ENCODE measurements around the gene LYPD5.

LYPD5 gene

DNA sequence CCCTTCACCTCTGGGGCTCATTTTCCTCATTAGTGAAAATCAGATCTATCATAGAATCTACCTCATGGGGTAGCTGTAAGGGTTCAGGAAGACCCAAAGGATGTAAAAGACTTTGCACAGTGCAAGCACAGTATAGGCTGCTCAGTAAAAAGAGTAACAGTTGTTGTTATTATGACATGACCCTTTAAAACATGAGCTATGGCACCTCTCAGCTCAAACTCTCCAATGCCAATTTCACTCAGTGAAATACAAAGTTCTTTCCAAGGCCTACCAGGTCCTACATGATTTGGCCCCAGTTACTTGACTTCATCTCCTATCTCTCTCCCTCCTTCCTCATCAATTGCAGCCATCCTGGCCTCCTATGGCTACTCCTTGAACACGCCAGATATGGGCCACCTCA is 52.3 kb downstream of the LYPD5 start:
- DNase-seq, result no peak

DNA sequence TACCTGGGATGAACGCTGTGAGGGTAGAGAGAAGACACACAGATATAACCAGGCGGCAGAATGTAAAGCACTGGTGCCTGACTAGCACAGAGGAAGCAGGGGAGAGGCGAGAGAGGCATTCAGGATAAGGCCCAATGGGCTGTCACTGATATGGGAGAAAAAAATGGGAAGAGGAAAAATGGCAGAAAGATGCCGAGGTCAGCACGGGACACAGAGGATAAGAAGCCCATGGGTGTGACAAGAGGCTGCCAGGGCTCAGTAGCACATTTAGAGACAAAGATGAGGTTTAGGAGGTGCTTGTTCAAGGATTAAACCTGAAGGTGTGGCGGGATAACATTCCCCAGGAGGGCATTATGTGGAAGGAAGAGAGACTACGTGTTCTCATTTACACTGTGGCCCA is 53.1 kb downstream of the LYPD5 start:
- no peak for DNase-seq

GRCh38 chr19:43748685-43749084 is 53.6 kb downstream of the LYPD5 start:
- no peak for DNase-seq

- no peak for DNase-seq
Observed at GRCh38 chr19:43748205-43748594, 54.0 kb downstream of the LYPD5 start.

DNA sequence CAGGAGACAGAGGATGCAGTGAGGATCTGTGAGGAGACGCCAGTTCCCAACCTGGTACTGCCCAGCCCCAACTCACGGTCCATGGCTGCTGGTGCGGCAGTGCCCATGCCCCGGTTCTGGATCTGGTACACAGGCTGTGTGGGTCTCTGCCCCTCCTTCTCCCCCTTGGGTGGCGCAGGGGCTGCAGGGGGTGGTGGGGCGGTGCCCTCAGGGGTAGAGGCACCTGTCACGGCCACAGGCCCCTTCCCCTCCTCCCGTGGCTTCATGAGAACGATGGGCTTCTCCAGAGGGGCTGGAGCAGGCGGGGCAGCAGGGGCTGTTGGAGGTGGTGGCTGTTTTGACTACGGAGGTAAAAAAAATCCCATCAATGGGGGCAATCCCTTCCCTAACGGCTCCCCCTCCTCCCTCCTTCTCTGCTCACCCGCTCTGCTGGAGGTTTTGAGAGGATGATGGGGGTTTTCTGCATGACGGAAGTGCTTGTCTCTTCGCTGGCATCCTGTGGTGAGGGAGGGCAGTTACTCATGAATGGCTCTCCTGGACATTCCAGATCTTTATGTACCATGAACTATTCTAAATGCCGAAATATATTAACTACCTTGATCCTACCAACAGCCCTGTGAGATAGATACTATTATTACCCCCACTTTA is 54.6 kb downstream of the LYPD5 start:
- DNase-seq, result no peak

All from inflammatory macrophage treated with lipopolysaccharide for 4 hours (primary cell).